Upper lobe of right lung (tissue), 1 donor: ENCODE data around the gene SKP2. TPM values are rescaled to one million over a fixed set of nuclear protein-coding genes. Genes with fewer than 3 reads are reported as not detected.

Experiments
- ATAC-seq: fragments of 200-7000 bp; cut with Tn5 transposase; one replicate; pipeline ENCODE4 v1.9.1; 2020; ENCODE audit warnings: mild to moderate bottlenecking, moderate library complexity
- DNase-seq: peaks from one replicate; pipeline ENCODE4 v3.0.0-alpha.2; 2020
- H3K27ac ChIP-seq: fragments of 200-600 bp; one replicate; pipeline ENCODE4 v1.8.0; 2022
- H3K27me3 ChIP-seq: fragments of 200-600 bp; one replicate; pipeline ENCODE4 v1.8.0; 2022; ENCODE audit warnings: mild to moderate bottlenecking
- H3K36me3 ChIP-seq: fragments of 200-600 bp; one replicate; pipeline ENCODE4 v1.8.0; 2022
- H3K4me1 ChIP-seq: fragments of 200-600 bp; one replicate; pipeline ENCODE4 v1.8.0; 2022
- H3K4me3 ChIP-seq: fragments of 200-600 bp; one replicate; pipeline ENCODE4 v1.8.0; 2022; ENCODE audit warnings: mild to moderate bottlenecking
- H3K9me3 ChIP-seq: fragments of 200-600 bp; one replicate; pipeline ENCODE4 v1.8.0; 2022
- CTCF ChIP-seq: fragments of 200-600 bp; IDR thresholded peaks from one replicate; pipeline ENCODE4 v1.8.0; 2022; ENCODE audit warnings: antibody characterized with exemption
- intact Hi-C: fragments of 100-400 bp; cut with DNase I; formaldehyde crosslinking; loops from one replicate; pipeline ENCODE4 v1.11.0; 2022
- total RNA-seq: library from RNA; stranded (reverse); fragmentation: NEBNext Ultra II Directional; extraction: Animal tissue kit (Norgen Biotek cat#: 25700); gene quantifications from one replicate; pipeline ENCODE4 v1.2.1, GENCODE V29; 2021
- donor health status: DM: no; HTN: yes; CAD: no; lungs with severe emphysema.

The SKP2 gene
- total RNA-seq, 1 donor from 2014 or later: 12.1 TPM

- H3K9me3 ChIP-seq: no peaks in the 10 kb centered on the region
- H3K27ac ChIP-seq: no peak overlapping the region
- DNase-seq: no peak
- H3K4me3 ChIP-seq: no peak overlapping the region
- TF ChIP-seq CTCF: no peak
- peaks cover 78% of the 10 kb centered on the region for H3K36me3 ChIP-seq
- no peak for ATAC-seq
- intact Hi-C loops: no loop called here
- H3K27me3 ChIP-seq: no peaks in the 10 kb centered on the region
- H3K4me1 ChIP-seq: no peaks in the 10 kb centered on the region
Measured at GRCh38 chr5:36177154-36177553, 25.2 kb downstream of the SKP2 start.

- Histone ChIP-seq H3K27ac (no peak overlapping the region), H3K9me3 (no peaks in the 10 kb centered on the region), H3K4me1 (no peaks in the 10 kb centered on the region), H3K36me3 (peaks cover 74% of the 10 kb centered on the region), H3K27me3 (no peaks in the 10 kb centered on the region), H3K4me3 (no peak overlapping the region)
- intact Hi-C loops: no loop called here
- TF ChIP-seq CTCF: peak; percentile 60
- DNase-seq (no peak), ATAC-seq (peak; percentile 60)
Measured at GRCh38 chr5:36177715-36178523, 26.0 kb downstream of the SKP2 start.

GRCh38 chr5:36178524-36178890, 26.6 kb downstream of the SKP2 start:
- peaks cover 68% of the 10 kb centered on the region for H3K36me3 ChIP-seq
- H3K4me3 ChIP-seq: no peak overlapping the region
- no peak for TF ChIP-seq CTCF
- intact Hi-C loops: no loop called here
- DNase-seq: no peak
- no peak overlapping the region for H3K27ac ChIP-seq
- ATAC-seq: no peak
- H3K27me3 ChIP-seq: no peaks in the 10 kb centered on the region
- no peaks in the 10 kb centered on the region for H3K4me1 ChIP-seq
- H3K9me3 ChIP-seq: no peaks in the 10 kb centered on the region

GRCh38 chr5:36179950-36180349, 28.0 kb downstream of the SKP2 start:
- Histone ChIP-seq H3K27me3 (no peaks in the 10 kb centered on the region), H3K27ac (no peak overlapping the region), H3K9me3 (no peaks in the 10 kb centered on the region), H3K4me3 (no peak overlapping the region), H3K4me1 (no peaks in the 10 kb centered on the region), H3K36me3 (peaks cover 54% of the 10 kb centered on the region)
- DNase-seq: no peak
- no peak for ATAC-seq
- intact Hi-C loops: no loop called here
- TF ChIP-seq CTCF: no peak

DNA sequence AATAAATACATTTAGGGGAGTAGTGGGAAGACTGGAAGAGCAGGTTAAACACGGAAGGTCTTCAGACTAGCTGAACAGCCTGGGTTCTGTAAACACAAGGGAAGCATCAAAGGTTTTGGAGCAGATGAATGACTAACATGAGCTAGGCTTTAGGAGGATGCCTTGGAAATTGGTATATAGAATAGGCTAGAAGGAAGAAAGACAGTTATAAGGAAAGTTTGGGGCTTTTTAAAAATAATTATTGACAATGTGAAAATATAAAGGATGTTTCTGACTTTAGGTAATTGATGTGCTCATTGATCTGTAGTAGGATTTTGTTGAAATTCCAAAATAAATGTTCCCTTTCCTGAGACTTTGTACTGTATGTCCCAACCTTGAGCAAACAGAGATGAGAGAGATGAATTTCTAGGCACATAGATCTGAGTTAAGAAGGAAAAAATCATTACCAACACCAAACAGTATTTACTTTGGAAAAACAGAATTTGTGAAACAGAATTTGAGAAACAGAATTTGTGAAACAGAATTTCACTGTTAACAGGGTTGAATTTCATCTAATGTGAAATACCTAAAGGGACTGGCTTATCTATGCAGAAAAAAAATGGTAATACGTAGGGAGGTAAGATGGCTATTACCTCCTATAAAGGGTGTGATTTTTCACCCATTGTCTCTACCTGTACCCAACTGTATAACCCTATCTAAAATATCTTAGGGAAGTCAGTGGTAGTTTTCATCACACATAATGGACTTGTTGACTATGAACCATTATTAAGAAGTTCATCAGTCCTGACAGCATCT, 28.8 kb downstream of the SKP2 start:
- Histone ChIP-seq H3K27me3 (no peaks in the 10 kb centered on the region), H3K36me3 (peaks cover 48% of the 10 kb centered on the region), H3K9me3 (no peaks in the 10 kb centered on the region), H3K27ac (no peak overlapping the region), H3K4me1 (no peaks in the 10 kb centered on the region), H3K4me3 (no peak overlapping the region)
- intact Hi-C loops: no loop called here
- DNase-seq (no peak), ATAC-seq (no peak)
- no peak for TF ChIP-seq CTCF
